GM12878 (cell line): ENCODE results near the gene CTNNA2.

Experiments
- BHLHE40 ChIP-seq, 2 experiments: fragments of 450-650 bp in 1 of 2; IDR thresholded peaks; 2 replicates each; pipeline ENCODE4 v1.6.1; 2011 to 2017; ENCODE audit warnings: low read depth in 2 of 2, borderline replicate concordance in 1 of 2, improper control_type of control experiment in 1 of 2, low read length in 1 of 2, mild to moderate bottlenecking in 1 of 2
- RAD21 ChIP-seq: IDR thresholded peaks from 2 replicates; pipeline ENCODE4 v1.6.1; 2011; ENCODE audit warnings: mild to moderate bottlenecking, low read depth, low read length, moderate library complexity; ENCODE audit not compliant: insufficient read depth
- TF ChIP-seq, protein P1 (sequence below), 3 experiments: IDR thresholded peaks in 2 of 3; conservative IDR thresholded peaks in 1 of 3; 2 replicates each; pipeline ENCODE4 v1.5.1; 2011; ENCODE audit warnings: low read depth in 3 of 3, low read length in 3 of 3, mild to moderate bottlenecking in 3 of 3, control low read depth in 2 of 3, moderate library complexity in 2 of 3, inconsistent platforms in 1 of 3, mixed read lengths in 1 of 3; ENCODE audit not compliant: control insufficient read depth in 2 of 3, insufficient read depth in 1 of 3; ENCODE audit errors: extremely low read depth in 1 of 3
- TF ChIP-seq, protein P2 (sequence below): IDR thresholded peaks from 2 replicates; pipeline ENCODE4 v1.6.1; 2011; ENCODE audit warnings: borderline replicate concordance, low read depth, mild to moderate bottlenecking, moderate library complexity, mixed read lengths, low read length; ENCODE audit not compliant: insufficient read depth; ENCODE audit errors: extremely low read length

- TF ChIP-seq, protein P1, sequence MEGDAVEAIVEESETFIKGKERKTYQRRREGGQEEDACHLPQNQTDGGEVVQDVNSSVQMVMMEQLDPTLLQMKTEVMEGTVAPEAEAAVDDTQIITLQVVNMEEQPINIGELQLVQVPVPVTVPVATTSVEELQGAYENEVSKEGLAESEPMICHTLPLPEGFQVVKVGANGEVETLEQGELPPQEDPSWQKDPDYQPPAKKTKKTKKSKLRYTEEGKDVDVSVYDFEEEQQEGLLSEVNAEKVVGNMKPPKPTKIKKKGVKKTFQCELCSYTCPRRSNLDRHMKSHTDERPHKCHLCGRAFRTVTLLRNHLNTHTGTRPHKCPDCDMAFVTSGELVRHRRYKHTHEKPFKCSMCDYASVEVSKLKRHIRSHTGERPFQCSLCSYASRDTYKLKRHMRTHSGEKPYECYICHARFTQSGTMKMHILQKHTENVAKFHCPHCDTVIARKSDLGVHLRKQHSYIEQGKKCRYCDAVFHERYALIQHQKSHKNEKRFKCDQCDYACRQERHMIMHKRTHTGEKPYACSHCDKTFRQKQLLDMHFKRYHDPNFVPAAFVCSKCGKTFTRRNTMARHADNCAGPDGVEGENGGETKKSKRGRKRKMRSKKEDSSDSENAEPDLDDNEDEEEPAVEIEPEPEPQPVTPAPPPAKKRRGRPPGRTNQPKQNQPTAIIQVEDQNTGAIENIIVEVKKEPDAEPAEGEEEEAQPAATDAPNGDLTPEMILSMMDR (IDR thresholded peaks at IDR 0.05 in 2 of 3, conservative IDR thresholded peaks at IDR 0.05 in 1 of 3; ENCODE audit: control insufficient read depth in 2 of 3, extremely low read depth in 1 of 3, insufficient read depth in 1 of 3, low read depth in 3 of 3, low read length in 3 of 3) = no peak
- no peak for TF ChIP-seq RAD21
- TF ChIP-seq BHLHE40 (IDR thresholded peaks at IDR 0.05; ENCODE audit: borderline replicate concordance in 1 of 2, low read depth in 2 of 2, low read length in 1 of 2) = no peak
- TF ChIP-seq, protein P2, sequence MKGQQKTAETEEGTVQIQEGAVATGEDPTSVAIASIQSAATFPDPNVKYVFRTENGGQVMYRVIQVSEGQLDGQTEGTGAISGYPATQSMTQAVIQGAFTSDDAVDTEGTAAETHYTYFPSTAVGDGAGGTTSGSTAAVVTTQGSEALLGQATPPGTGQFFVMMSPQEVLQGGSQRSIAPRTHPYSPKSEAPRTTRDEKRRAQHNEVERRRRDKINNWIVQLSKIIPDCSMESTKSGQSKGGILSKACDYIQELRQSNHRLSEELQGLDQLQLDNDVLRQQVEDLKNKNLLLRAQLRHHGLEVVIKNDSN = no peak
These were observed 640.9 kb downstream of the CTNNA2 start for GRCh38 chr2:80153768-80154167.
